ENCODE results near the gene KRTAP3-2.

Gene KRTAP3-2

GRCh38 chr17:40961591-40961990 is 38.1 kb downstream of the KRTAP3-2 start:
- DNase-seq = no peak

- no peak for DNase-seq
Observed at GRCh38 chr17:40960144-40960543, 39.6 kb downstream of the KRTAP3-2 start.

- DNase-seq = no peak
Observed at GRCh38 chr17:40958086-40958953, 41.4 kb downstream of the KRTAP3-2 start.

- no peak for DNase-seq
Observed at GRCh38 chr17:40956401-40957254, 43.1 kb downstream of the KRTAP3-2 start.

GRCh38 chr17:40953881-40954280 is 45.8 kb downstream of the KRTAP3-2 start:
- DNase-seq = no peak

- DNase-seq = no peak
Observed at GRCh38 chr17:40952661-40953060, 47.0 kb downstream of the KRTAP3-2 start.

- no peak for DNase-seq
Observed at GRCh38 chr17:40952154-40952553, 47.6 kb downstream of the KRTAP3-2 start.

- no peak for DNase-seq
Observed at GRCh38 chr17:40951011-40951622, 48.6 kb downstream of the KRTAP3-2 start.

GRCh38 chr17:40950176-40950575 is 49.5 kb downstream of the KRTAP3-2 start:
- no peak for DNase-seq

- no peak for DNase-seq
Observed at GRCh38 chr17:40949418-40949817, 50.3 kb downstream of the KRTAP3-2 start.

Measured in NK-92 treated with Interleukin-12 subunit alpha and Interleukin-12 subunit beta, amount 100 ng/mL, for 24 hours (cell line).